Esophagus squamous epithelium (tissue), 5 donors: ENCODE measurements around the gene RNF181. TPM values are rescaled to one million over a fixed set of nuclear protein-coding genes. Genes with fewer than 3 reads are reported as not detected.

Experiments used
- DNase-seq: peaks from one replicate; lab custom pipeline; 2025; lab: John Stamatoyannopoulos, UW
- H3K27ac ChIP-seq, 4 donors: fragments of 200-600 bp; sonication (generic); one replicate each; pipeline ENCODE4 v1.5.1; 2016 to 2019; ENCODE audit warnings: mild to moderate bottlenecking in 1 of 4
- H3K27me3 ChIP-seq, 4 donors: fragments of 200-600 bp; sonication (generic); 1 replicate in 3 of 4; 2 replicates in 1 of 4; pipeline versions ENCODE4 v1.5.1 to v1.6.0; 2017 to 2021; ENCODE audit warnings: antibody characterized with exemption in 1 of 4
- H3K36me3 ChIP-seq, 3 donors: fragments of 200-600 bp; sonication (generic); one replicate each; pipeline ENCODE4 v1.5.1; 2016 to 2019
- H3K4me1 ChIP-seq, 3 donors: fragments of 200-600 bp; sonication (generic); one replicate each; pipeline ENCODE4 v1.5.1; 2017 to 2019
- H3K4me3 ChIP-seq, 4 donors: fragments of 200-600 bp; sonication (generic); 1 replicate in 3 of 4; 2 replicates in 1 of 4; pipeline ENCODE4 v1.5.1; 2016 to 2019; ENCODE audit warnings: mild to moderate bottlenecking in 2 of 4, moderate library complexity in 1 of 4
- H3K9me3 ChIP-seq, 3 donors: fragments of 200-600 bp; sonication (generic); one replicate each; pipeline ENCODE4 v1.5.1; 2016 to 2019
- CTCF ChIP-seq, 6 experiments: fragments of 450-650 bp in 4 of 6; fragments of 200-600 bp in 2 of 6; sonication (generic) in 2 of 6; IDR thresholded peaks; one replicate each; pipeline ENCODE4 v1.5.1; 2016 to 2019; ENCODE audit warnings: antibody characterized with exemption in 6 of 6, mild to moderate bottlenecking in 4 of 6, moderate library complexity in 4 of 6
- POLR2A ChIP-seq, 4 donors: fragments of 450-650 bp; IDR thresholded peaks; one replicate each; pipeline ENCODE4 v1.6.1; 2017; ENCODE audit warnings: antibody characterized with exemption in 4 of 4, mild to moderate bottlenecking in 4 of 4, moderate library complexity in 3 of 4
- WGBS, 2 donors: methylation state at CpG; one replicate each; pipeline ENCODE4 v1.1.5; 2018; 5-methylcytosine and 5-hydroxymethylcytosine counted together
- intact Hi-C: fragments of 100-400 bp; cut with DNase I; formaldehyde crosslinking; loops from one replicate; pipeline ENCODE4 v1.15.0; 2022
- total RNA-seq, 4 donors: library from RNA; depleted of rRNA; stranded (reverse); fragments of >200 nt; gene quantifications; one replicate each; pipeline ENCODE4 v1.1.0, GENCODE V29; 2016
- donor health status: DM: yes; HTN: yes; CAD: no.

Gene RNF181
- total RNA-seq, 4 donors from 2014 or later, result 88.3 to 128 (median 115) TPM

- intact Hi-C loops, result no loop called here
- peaks cover 25 to 70% (median 29%) of the 10 kb centered on the region in 3 donors for H3K4me1 ChIP-seq
- no peaks in the 10 kb centered on the region for H3K9me3 ChIP-seq
- no peak for TF ChIP-seq POLR2A (IDR thresholded peaks at IDR 0.05)
- no peak for TF ChIP-seq CTCF (IDR thresholded peaks at IDR 0.05)
- 70 to 78% methylated on average over 2 of the region's 3 CpGs for WGBS, 2 donors
- H3K27ac ChIP-seq, result peak overlapping the region; percentile 92 to 95 (median 94)
- no peaks in the 10 kb centered on the region for H3K27me3 ChIP-seq
- H3K36me3 ChIP-seq, result peaks cover 8 to 45% (median 12%) of the 10 kb centered on the region in 3 donors
- H3K4me3 ChIP-seq, result peak overlapping the region; percentile 82 to 95 (median 90)
- no peak for DNase-seq
These were observed 1.1 kb downstream of the RNF181 start for GRCh38 chr2:85596486-85597143.

- WGBS, 2 donors, result 77 to 83% methylated on average over 5 of the region's 5 CpGs
- intact Hi-C loops, result no loop called here
- H3K4me1 ChIP-seq, result peaks cover 25 to 69% (median 31%) of the 10 kb centered on the region in 3 donors
- H3K36me3 ChIP-seq, result peaks cover 8 to 45% (median 12%) of the 10 kb centered on the region in 3 donors
- H3K27ac ChIP-seq, result no peak overlapping the region
- H3K9me3 ChIP-seq, result no peaks in the 10 kb centered on the region
- H3K4me3 ChIP-seq, result no peak overlapping the region
- no peaks in the 10 kb centered on the region for H3K27me3 ChIP-seq
- no peak for DNase-seq
- TF ChIP-seq POLR2A (IDR thresholded peaks at IDR 0.05) (no peak), CTCF (IDR thresholded peaks at IDR 0.05) (no peak)
These were observed 1.7 kb downstream of the RNF181 start for GRCh38 chr2:85597241-85597640.

- Histone ChIP-seq H3K36me3 (peaks cover 8 to 45% (median 12%) of the 10 kb centered on the region in 3 donors), H3K9me3 (no peaks in the 10 kb centered on the region), H3K4me3 (no peak overlapping the region), H3K27me3 (no peaks in the 10 kb centered on the region), H3K27ac (no peak overlapping the region), H3K4me1 (peaks cover 30 to 69% (median 33%) of the 10 kb centered on the region in 3 donors)
- DNase-seq, result no peak
- intact Hi-C loops, result no loop called here
- no peak for TF ChIP-seq CTCF (IDR thresholded peaks at IDR 0.05)
- TF ChIP-seq POLR2A (IDR thresholded peaks at IDR 0.05), result no peak
- WGBS, 2 donors, result 69 to 81% methylated on average over 11 to 13 of the region's 14 CpGs
These were observed 3.2 kb downstream of the RNF181 start for GRCh38 chr2:85598594-85599340.

- Histone ChIP-seq H3K27ac (no peak overlapping the region), H3K9me3 (no peaks in the 10 kb centered on the region), H3K27me3 (no peaks in the 10 kb centered on the region), H3K4me3 (no peak overlapping the region), H3K36me3 (peaks cover 8 to 45% (median 12%) of the 10 kb centered on the region in 3 donors), H3K4me1 (peaks cover 34 to 69% (median 36%) of the 10 kb centered on the region in 3 donors)
- WGBS, 2 donors, result 60 to 72% methylated on average over 8 to 14 of the region's 17 CpGs
- TF ChIP-seq POLR2A (IDR thresholded peaks at IDR 0.05), result no peak
- TF ChIP-seq CTCF (IDR thresholded peaks at IDR 0.05), result no peak
- intact Hi-C loops, result no loop called here
- DNase-seq, result no peak
These were observed 4.1 kb downstream of the RNF181 start for GRCh38 chr2:85599468-85600234.
